Bronchial epithelial cell (primary cell): Measurements from ENCODE around the gene C1QTNF7. TPM values are rescaled to one million over a fixed set of nuclear protein-coding genes. Genes with fewer than 3 reads are reported as not detected.

ENCODE experiments used
- DNase-seq: peaks from one replicate; pipeline ENCODE4 v3.0.0-alpha.2; 2010; ENCODE audit warnings: low read depth
- FAIRE-seq: peaks from 2 replicates; lab custom pipeline; 2011; peaks lifted over from hg19 to GRCh38; lab: Jason Lieb, UNC
- H3K27me3 ChIP-seq: 2 replicates; pipeline ENCODE4 v1.5.1; 2011; ENCODE audit warnings: low read length; ENCODE audit not compliant: control insufficient read depth, insufficient read depth
- H3K36me3 ChIP-seq: 2 replicates; pipeline ENCODE4 v1.5.1; 2011; ENCODE audit warnings: low read length; ENCODE audit not compliant: control insufficient read depth, insufficient read depth
- H3K4me3 ChIP-seq: 2 replicates; pipeline ENCODE4 v1.5.1; 2011; ENCODE audit warnings: mild to moderate bottlenecking, low read depth, low read length, control low read depth
- CTCF ChIP-seq: IDR thresholded peaks from 2 replicates; pipeline ENCODE4 v1.5.1; 2011; ENCODE audit warnings: mild to moderate bottlenecking, moderate library complexity, low read length, control low read depth, inconsistent platforms; ENCODE audit not compliant: insufficient read depth, severe bottlenecking
- total RNA-seq: library from RNA; depleted of rRNA; stranded (reverse); fragments of >200 nt; gene quantifications from 2 replicates; pipeline ENCODE4 v1.2.1, GENCODE V29; 2014

Gene C1QTNF7, protein sequence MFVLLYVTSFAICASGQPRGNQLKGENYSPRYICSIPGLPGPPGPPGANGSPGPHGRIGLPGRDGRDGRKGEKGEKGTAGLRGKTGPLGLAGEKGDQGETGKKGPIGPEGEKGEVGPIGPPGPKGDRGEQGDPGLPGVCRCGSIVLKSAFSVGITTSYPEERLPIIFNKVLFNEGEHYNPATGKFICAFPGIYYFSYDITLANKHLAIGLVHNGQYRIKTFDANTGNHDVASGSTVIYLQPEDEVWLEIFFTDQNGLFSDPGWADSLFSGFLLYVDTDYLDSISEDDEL
- total RNA-seq, result not detected in 2 replicates

GRCh38 chr4:15427701-15428100, at the start of gene C1QTNF7:
TSS of gene C1QTNF7 (plus strand) at chr4:15428033. CDS start at chr4:15435744, 7,711 bp downstream.
- Histone ChIP-seq H3K4me3 (no peak within 1 kb of the TSS), H3K27me3 (no peaks in the 10 kb centered on the region), H3K36me3 (no peaks in the 10 kb centered on the region)
- DNase-seq, result no peak
- no peak for TF ChIP-seq CTCF
- no peak for FAIRE-seq

- H3K27me3 ChIP-seq, result no peaks in the 10 kb centered on the region
- TF ChIP-seq CTCF, result no peak
- H3K36me3 ChIP-seq, result no peaks in the 10 kb centered on the region
- DNase-seq (peak; percentile 89), FAIRE-seq (no peak)
- H3K4me3 ChIP-seq, result no peak overlapping the region
Measured at GRCh38 chr4:15378062-15378461, 49.8 kb upstream of the C1QTNF7 start.

DNA sequence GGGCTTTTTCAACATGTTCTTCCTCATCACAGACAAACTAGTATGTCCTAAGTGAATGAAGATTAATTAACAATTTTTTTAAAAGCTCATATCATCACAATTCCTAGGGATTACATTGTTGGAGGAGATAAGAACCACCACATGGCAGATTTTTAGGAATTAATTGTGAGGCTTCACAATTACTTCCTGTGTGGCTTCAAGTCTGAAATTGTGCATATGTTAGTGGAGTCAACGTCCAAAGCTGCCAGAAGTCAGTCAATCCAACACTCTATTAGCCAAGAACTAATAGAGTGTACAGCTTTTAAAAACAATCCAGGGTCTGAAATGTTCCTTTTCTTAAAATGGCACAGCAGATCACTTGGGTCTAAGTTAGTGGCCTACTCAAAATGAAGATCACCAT, 49.3 kb upstream of the C1QTNF7 start:
- H3K36me3 ChIP-seq, result no peaks in the 10 kb centered on the region
- H3K27me3 ChIP-seq, result no peaks in the 10 kb centered on the region
- DNase-seq (no peak), FAIRE-seq (no peak)
- no peak for TF ChIP-seq CTCF
- H3K4me3 ChIP-seq, result no peak overlapping the region

DNA sequence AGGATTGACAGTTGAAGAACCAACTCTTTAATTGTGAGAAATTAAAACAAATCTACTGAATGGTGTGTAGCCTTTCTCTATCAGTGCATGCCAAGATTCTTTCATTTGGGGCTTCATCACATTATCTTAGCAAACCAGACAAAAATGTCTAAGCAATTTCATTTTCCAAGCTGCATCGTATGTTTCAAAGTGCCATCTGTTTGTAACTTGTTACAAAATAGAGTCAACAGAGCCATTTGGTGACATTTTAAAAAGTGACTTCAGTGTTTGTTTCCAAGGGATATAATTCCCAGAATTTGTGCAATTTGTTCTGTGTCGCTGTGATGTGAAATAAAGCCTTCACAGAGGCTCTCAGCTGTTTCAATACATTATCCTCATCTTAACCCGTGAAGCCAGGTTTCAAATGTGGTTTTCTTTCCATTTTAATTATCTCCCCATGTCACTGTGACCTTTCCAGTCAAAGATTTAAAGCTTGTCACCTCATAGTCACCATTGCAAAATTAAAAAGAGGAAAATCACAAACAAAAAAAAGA, 46.0 kb upstream of the C1QTNF7 start:
- no peak for TF ChIP-seq CTCF
- FAIRE-seq (no peak), DNase-seq (no peak)
- Histone ChIP-seq H3K36me3 (no peaks in the 10 kb centered on the region), H3K27me3 (no peaks in the 10 kb centered on the region), H3K4me3 (no peak overlapping the region)

DNA sequence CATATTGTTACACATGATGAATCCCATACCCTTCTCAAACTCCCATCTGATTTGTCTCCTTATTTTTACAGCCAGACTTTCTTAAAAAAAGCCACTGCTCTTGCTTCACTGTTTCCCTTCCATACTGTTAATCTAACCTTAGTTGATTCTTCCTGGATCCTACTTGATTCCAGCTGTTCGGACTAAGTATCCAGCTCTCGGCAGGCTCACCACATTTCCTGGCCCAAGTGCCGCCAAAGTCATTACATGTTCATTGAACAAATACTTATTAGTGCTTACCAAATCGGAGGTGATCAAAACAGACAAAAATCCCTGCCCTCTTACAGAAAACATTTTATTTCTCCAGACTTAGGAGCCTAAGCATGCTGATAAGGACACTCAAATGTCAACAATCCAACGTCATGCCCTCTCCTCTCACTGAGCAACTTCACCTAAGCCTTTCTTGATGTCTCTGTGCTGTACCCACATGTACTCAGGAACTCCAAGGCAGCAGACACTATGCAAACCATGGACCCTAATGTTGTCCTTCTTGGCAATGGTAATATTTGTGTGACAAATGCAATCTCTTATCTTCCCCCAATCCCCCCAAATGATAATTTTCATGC, 45.1 kb upstream of the C1QTNF7 start:
- no peaks in the 10 kb centered on the region for H3K36me3 ChIP-seq
- DNase-seq (no peak), FAIRE-seq (peak; percentile 91)

More for the DNA sequence above, 45.1 kb upstream of the C1QTNF7 start:
- Histone ChIP-seq H3K27me3 (no peaks in the 10 kb centered on the region), H3K4me3 (no peak overlapping the region)
- no peak for TF ChIP-seq CTCF
